GM12892 (cell line): ENCODE results near the gene PHF21B.

Source experiments
- POLR2A ChIP-seq: IDR thresholded peaks from 2 replicates; pipeline ENCODE4 v1.6.1; 2011; ENCODE audit warnings: low read depth, low read length, control low read depth
- POLR2AphosphoS5 ChIP-seq: IDR thresholded peaks from 2 replicates; pipeline ENCODE4 v1.6.1; 2011; ENCODE audit warnings: low read depth, low read length, control low read depth
- TAF1 ChIP-seq: IDR thresholded peaks from 2 replicates; pipeline ENCODE4 v1.6.1; 2011; ENCODE audit warnings: low read depth, mild to moderate bottlenecking, control low read depth, low read length, borderline replicate concordance

DNA sequence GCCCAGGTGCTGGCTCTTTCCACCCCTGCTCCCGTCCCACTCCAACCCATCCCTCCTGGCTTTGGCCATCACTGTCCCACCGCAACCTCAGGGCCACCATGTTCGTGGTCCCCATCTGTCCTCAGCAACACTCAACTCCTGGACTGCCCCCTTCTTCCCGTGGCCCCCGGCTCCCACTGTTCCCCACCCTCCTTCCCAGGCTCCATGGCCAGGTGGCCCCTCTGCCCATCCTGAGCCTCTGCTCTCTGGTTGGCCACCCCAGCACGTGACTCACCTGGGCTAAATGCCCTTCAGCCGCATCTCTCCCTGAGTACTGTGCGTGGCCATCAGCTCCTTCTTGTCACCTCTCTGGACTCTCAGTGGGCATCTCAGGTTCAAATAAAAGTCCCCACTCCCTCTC, 41.6 kb upstream of the PHF21B start:
- no peak for TF ChIP-seq TAF1
- no peak for TF ChIP-seq POLR2A
- TF ChIP-seq POLR2AphosphoS5, result no peak
